Pancreas (tissue), 10 donors: ENCODE data around the gene RABGGTA. TPM values are rescaled to one million over a fixed set of nuclear protein-coding genes. Genes with fewer than 3 reads are reported as not detected.

Experiments
- ATAC-seq, 4 donors: fragments of 200-7000 bp; cut with Tn5 transposase; one replicate each; pipeline versions ENCODE4 v1.8.0 to v1.9.1; 2020; ENCODE audit warnings: mild to moderate bottlenecking in 4 of 4, moderate library complexity in 4 of 4
- DNase-seq, 6 donors: peaks; one replicate each; pipeline ENCODE4 v3.0.0-alpha.2; 2020
- FAIRE-seq: peaks from 2 replicates; lab custom pipeline; 2012; peaks lifted over from hg19 to GRCh38; lab: Jason Lieb, UNC
- H3K27ac ChIP-seq, 4 donors: fragments of 200-600 bp; sonication (generic); 1 replicate in 3 of 4; 2 replicates in 1 of 4; pipeline versions ENCODE4 v1.5.0 to v1.8.0; 2020
- H3K27me3 ChIP-seq, 4 donors: fragments of 200-600 bp; one replicate each; pipeline ENCODE4 v1.8.0; 2021
- H3K36me3 ChIP-seq, 3 donors: fragments of 200-600 bp; sonication (generic) in 1 of 3; one replicate each; pipeline versions ENCODE4 v1.5.0 to v1.8.0; 2020 to 2021
- H3K4me1 ChIP-seq, 3 donors: fragments of 200-600 bp; one replicate each; pipeline ENCODE4 v1.8.0; 2021
- H3K4me3 ChIP-seq, 4 donors: fragments of 200-600 bp; sonication (generic) in 2 of 4; one replicate each; pipeline versions ENCODE4 v1.5.0 to v1.8.0; 2020 to 2021
- H3K9me3 ChIP-seq, 4 donors: fragments of 200-600 bp; one replicate each; pipeline ENCODE4 v1.8.0; 2021
- CTCF ChIP-seq, 4 donors: fragments of 200-600 bp; sonication (generic) in 3 of 4; IDR thresholded peaks; one replicate each; pipeline versions ENCODE4 v1.5.0 to v1.8.0; 2021; ENCODE audit warnings: antibody characterized with exemption in 4 of 4
- WGBS, 2 donors: extraction: QIAGEN DNeasy Blood & Tissue Kit; methylation state at CpG; one replicate each; pipeline ENCODE4 v1.1.7; 2013; 5-methylcytosine and 5-hydroxymethylcytosine counted together
- intact Hi-C, 3 donors: fragments of 100-400 bp; cut with DNase I; formaldehyde crosslinking; loops; one replicate each; pipeline versions ENCODE4 v1.11.1 to v1.14.2; 2022
- polyA plus RNA-seq, 2 donors: library from polyadenylated mRNA; stranded (reverse); fragments of 200-250 nt; gene quantifications; one replicate each; pipeline ENCODE4 v1.2.3, GENCODE V29; 2013
- total RNA-seq, 6 donors: library from RNA; stranded (reverse); fragmentation: NEBNext Ultra II Directional in 4 of 6; extraction: Animal tissue kit (Norgen Biotek cat#: 25700) in 4 of 6; gene quantifications; one replicate each; pipeline versions ENCODE4 v1.2.1 to v1.2.4, GENCODE V29; 2021 to 2023
- donor health status: healthy with polysubstance abuse.
- donor health status: DM: no; HTN: no; CAD: no; lungs with moderate emphysema.
- donor health status: DM: no; HTN: no; CAD: no.
- donor health status: control.
- donor health status: control.
- donor health status: Bipolar disorder and iron deficiency.
- donor health status: DM: yes; HTN: yes; CAD: no.
- donor health status: DM: no; HTN: no; CAD: no.
- donor health status: DM: no; HTN: no; CAD: no.
- donor health status: DM: yes; HTN: yes; CAD: no.

RABGGTA gene
- total and polyA plus RNA-seq, 8 donors, result 15.4 to 51.5 (median 19.9) TPM

- intact Hi-C loops, result loop anchor here in 1 of 3 donors (5.0 kb wide), 1 partner anchor 32 kb away; no protein-coding TSS in a partner anchor
- H3K9me3 ChIP-seq, result no peaks in the 10 kb centered on the region
- DNase-seq, result peak in 2 of 6 donors; percentile 60 to 68
- peaks cover 0 to 3% (median 0%) of the 10 kb centered on the region in 3 donors for H3K4me1 ChIP-seq
- ATAC-seq, result peak; percentile 56 to 70 (median 66)
- WGBS, 2 donors, result 56 to 60% methylated on average over 11 of the region's 11 CpGs
- TF ChIP-seq CTCF (IDR thresholded peaks at IDR 0.05), result no peak
- H3K36me3 ChIP-seq, result no peaks in the 10 kb centered on the region
- no peak overlapping the region for H3K4me3 ChIP-seq
- no peak overlapping the region for H3K27ac ChIP-seq
- no peak for FAIRE-seq
- no peaks in the 10 kb centered on the region for H3K27me3 ChIP-seq
Measured at GRCh38 chr14:24279301-24280186, 8.1 kb upstream of the RABGGTA start.

- Histone ChIP-seq H3K36me3 (no peaks in the 10 kb centered on the region), H3K4me3 (no peak overlapping the region), H3K27me3 (no peaks in the 10 kb centered on the region), H3K27ac (no peak overlapping the region), H3K4me1 (peaks cover 5 to 8% (median 6%) of the 10 kb centered on the region in 3 donors), H3K9me3 (no peaks in the 10 kb centered on the region)
- ATAC-seq (no peak), FAIRE-seq (no peak), DNase-seq (no peak)
- no peak for TF ChIP-seq CTCF (IDR thresholded peaks at IDR 0.05)
- 78 to 90% methylated on average over 5 of the region's 5 CpGs for WGBS, 2 donors
- intact Hi-C loops, result no loop called here
Measured at GRCh38 chr14:24278424-24278823, 7.0 kb upstream of the RABGGTA start.

GRCh38 chr14:24277606-24278321 is 6.4 kb upstream of the RABGGTA start:
- Histone ChIP-seq H3K4me1 (peaks cover 11 to 14% (median 11%) of the 10 kb centered on the region in 3 donors), H3K27ac (peak overlapping the region in 1 of 4 donors; percentile 43), H3K4me3 (no peak overlapping the region), H3K36me3 (no peaks in the 10 kb centered on the region), H3K9me3 (no peaks in the 10 kb centered on the region), H3K27me3 (no peaks in the 10 kb centered on the region)
- TF ChIP-seq CTCF (IDR thresholded peaks at IDR 0.05), result no peak
- 90 to 92% methylated on average over 11 of the region's 11 CpGs for WGBS, 2 donors
- FAIRE-seq (no peak), DNase-seq (peak in 1 of 6 donors; percentile 20), ATAC-seq (no peak)
- intact Hi-C loops, result no loop called here

- Histone ChIP-seq H3K9me3 (no peaks in the 10 kb centered on the region), H3K27ac (no peak overlapping the region), H3K36me3 (no peaks in the 10 kb centered on the region), H3K27me3 (no peaks in the 10 kb centered on the region), H3K4me1 (peaks cover 11 to 21% (median 18%) of the 10 kb centered on the region in 3 donors), H3K4me3 (no peak overlapping the region)
- no peak for TF ChIP-seq CTCF (IDR thresholded peaks at IDR 0.05)
- no peak for DNase-seq
- FAIRE-seq, result no peak
- 90 to 94% methylated on average over 6 of the region's 6 CpGs for WGBS, 2 donors
- intact Hi-C loops, result no loop called here
- no peak for ATAC-seq
Measured at GRCh38 chr14:24277071-24277470, 5.7 kb upstream of the RABGGTA start.
